ENCODE data around the gene LMO7.

The LMO7 gene

GRCh38 chr13:75870397-75870903, 234.3 kb downstream of the LMO7 start:
- no peak for TF ChIP-seq CEBPB (IDR thresholded peaks at IDR 0.05)
- peak; percentile 57 for TF ChIP-seq RAD21 (IDR thresholded peaks at IDR 0.05; ENCODE audit: low read depth)
- no peak for TF ChIP-seq USF1 (IDR thresholded peaks at IDR 0.05)
- TF ChIP-seq NFIC (IDR thresholded peaks at IDR 0.05): no peak
- no peak for TF ChIP-seq ZBTB7A (IDR thresholded peaks at IDR 0.05; ENCODE audit: low read depth)

- TF ChIP-seq REST (IDR thresholded peaks at IDR 0.05; ENCODE audit: low read depth) (no peak), MAX (IDR thresholded peaks at IDR 0.05) (no peak), TAF1 (IDR thresholded peaks at IDR 0.05; ENCODE audit: low read depth) (no peak), FOXM1 (IDR thresholded peaks at IDR 0.05; ENCODE audit: borderline replicate concordance, low read depth) (no peak), TCF12 (IDR thresholded peaks at IDR 0.05; ENCODE audit: low read depth) (no peak), YY1 (IDR thresholded peaks at IDR 0.05; ENCODE audit: low read depth) (no peak), USF1 (IDR thresholded peaks at IDR 0.05) (no peak), CREB1 (IDR thresholded peaks at IDR 0.05; ENCODE audit: low read depth) (no peak), RAD21 (IDR thresholded peaks at IDR 0.05; ENCODE audit: low read depth) (no peak), CEBPB (IDR thresholded peaks at IDR 0.05) (no peak), NFIC (IDR thresholded peaks at IDR 0.05) (no peak), TEAD4 (IDR thresholded peaks at IDR 0.05) (no peak), EGR1 (IDR thresholded peaks at IDR 0.05) (no peak), EP300 (IDR thresholded peaks at IDR 0.05; ENCODE audit: borderline replicate concordance) (no peak), ZBTB7A (IDR thresholded peaks at IDR 0.05; ENCODE audit: low read depth) (no peak)
These were observed 234.9 kb downstream of the LMO7 start for GRCh38 chr13:75871059-75871458.

- TF ChIP-seq MAX (IDR thresholded peaks at IDR 0.05): no peak
- TF ChIP-seq RAD21 (IDR thresholded peaks at IDR 0.05; ENCODE audit: low read depth): no peak
- no peak for TF ChIP-seq USF1 (IDR thresholded peaks at IDR 0.05)
- TF ChIP-seq NFIC (IDR thresholded peaks at IDR 0.05): no peak
- TF ChIP-seq CEBPB (IDR thresholded peaks at IDR 0.05): no peak
- no peak for TF ChIP-seq ZBTB7A (IDR thresholded peaks at IDR 0.05; ENCODE audit: low read depth)
- TF ChIP-seq TEAD4 (IDR thresholded peaks at IDR 0.05): no peak
- no peak for TF ChIP-seq CREB1 (IDR thresholded peaks at IDR 0.05; ENCODE audit: low read depth)
- TF ChIP-seq TAF1 (IDR thresholded peaks at IDR 0.05; ENCODE audit: low read depth): no peak
- TF ChIP-seq REST (IDR thresholded peaks at IDR 0.05; ENCODE audit: low read depth): no peak
- TF ChIP-seq TCF12 (IDR thresholded peaks at IDR 0.05; ENCODE audit: low read depth): no peak
- TF ChIP-seq EGR1 (IDR thresholded peaks at IDR 0.05): no peak
- no peak for TF ChIP-seq EP300 (IDR thresholded peaks at IDR 0.05; ENCODE audit: borderline replicate concordance)
These were observed 236.8 kb downstream of the LMO7 start for GRCh38 chr13:75872980-75873379.

- TF ChIP-seq TCF12 (IDR thresholded peaks at IDR 0.05; ENCODE audit: low read depth) (no peak), MAX (IDR thresholded peaks at IDR 0.05) (no peak), USF1 (IDR thresholded peaks at IDR 0.05) (no peak), FOXM1 (IDR thresholded peaks at IDR 0.05; ENCODE audit: borderline replicate concordance, low read depth) (no peak), REST (IDR thresholded peaks at IDR 0.05; ENCODE audit: low read depth) (no peak), RAD21 (IDR thresholded peaks at IDR 0.05; ENCODE audit: low read depth) (no peak), TEAD4 (IDR thresholded peaks at IDR 0.05) (no peak), CREB1 (IDR thresholded peaks at IDR 0.05; ENCODE audit: low read depth) (no peak), NFIC (IDR thresholded peaks at IDR 0.05) (no peak), EGR1 (IDR thresholded peaks at IDR 0.05) (no peak)
These were observed 237.4 kb downstream of the LMO7 start for GRCh38 chr13:75873494-75873893.
